ENCODE data around the gene SYNDIG1.
"Not testable (repeated sequence)": the region's sequence is repeated elsewhere in the genome, so short reads cannot be mapped to it uniquely, and the experiment has no call there.

Gene SYNDIG1

DNA sequence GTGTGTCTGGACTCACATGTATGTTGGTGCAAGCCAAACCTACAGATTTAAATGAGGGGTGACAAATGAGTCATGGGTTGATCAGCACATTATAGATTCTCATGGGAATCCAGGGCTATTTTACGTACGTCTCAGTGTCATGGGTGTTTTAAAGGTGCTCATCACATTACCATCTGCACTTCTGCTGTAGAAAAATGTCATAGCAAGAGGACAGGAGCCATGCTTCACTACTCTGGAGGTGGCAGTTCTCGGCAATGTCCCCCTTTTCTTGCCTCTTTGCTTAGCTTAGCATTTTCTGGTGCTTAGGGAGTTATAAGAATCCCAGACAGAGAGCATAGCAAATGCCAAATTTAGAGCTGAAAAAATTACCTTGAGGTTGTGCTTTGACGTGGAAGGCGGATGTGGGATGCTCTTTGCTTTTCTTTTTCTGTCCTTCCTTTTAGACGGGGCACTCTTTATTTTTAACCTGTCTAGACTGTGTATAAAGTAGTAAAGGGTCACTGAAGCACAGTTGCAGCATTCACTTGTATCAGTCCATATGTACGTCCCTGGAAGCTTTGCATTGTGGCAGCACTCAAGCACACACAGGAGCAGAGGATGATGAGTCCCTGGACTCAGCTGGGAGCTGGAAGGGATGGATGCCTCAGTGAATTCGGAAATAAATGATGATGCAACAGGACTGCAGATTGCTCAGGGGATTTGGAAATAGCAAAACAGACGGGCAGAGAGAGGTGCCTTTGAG, 139.7 kb downstream of the SYNDIG1 start:
- DNase-seq: peak in 1 of 51 donors; percentile 48

DNA sequence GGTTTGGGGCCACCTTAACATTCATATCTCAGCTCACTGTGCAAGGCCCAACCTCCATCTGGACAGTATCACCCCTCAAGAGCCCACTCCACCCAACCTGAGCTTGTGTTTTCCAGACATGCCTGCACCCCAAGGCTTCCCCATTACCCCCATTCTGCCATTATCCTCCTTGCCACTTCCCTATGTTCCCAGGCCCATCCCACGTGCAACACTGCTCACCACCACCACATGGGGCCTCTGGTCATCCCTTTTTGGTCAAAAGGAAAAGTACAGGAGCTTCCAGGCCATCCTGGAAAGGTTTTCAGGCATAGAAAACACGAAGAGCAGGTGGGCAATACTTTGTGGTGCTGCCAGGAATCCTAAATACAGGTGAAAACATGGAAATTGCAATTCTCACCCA, 140.3 kb downstream of the SYNDIG1 start:
- no peak for DNase-seq

- no peak for DNase-seq
These were observed 141.1 kb downstream of the SYNDIG1 start for GRCh38 chr20:24610341-24611115.

DNA sequence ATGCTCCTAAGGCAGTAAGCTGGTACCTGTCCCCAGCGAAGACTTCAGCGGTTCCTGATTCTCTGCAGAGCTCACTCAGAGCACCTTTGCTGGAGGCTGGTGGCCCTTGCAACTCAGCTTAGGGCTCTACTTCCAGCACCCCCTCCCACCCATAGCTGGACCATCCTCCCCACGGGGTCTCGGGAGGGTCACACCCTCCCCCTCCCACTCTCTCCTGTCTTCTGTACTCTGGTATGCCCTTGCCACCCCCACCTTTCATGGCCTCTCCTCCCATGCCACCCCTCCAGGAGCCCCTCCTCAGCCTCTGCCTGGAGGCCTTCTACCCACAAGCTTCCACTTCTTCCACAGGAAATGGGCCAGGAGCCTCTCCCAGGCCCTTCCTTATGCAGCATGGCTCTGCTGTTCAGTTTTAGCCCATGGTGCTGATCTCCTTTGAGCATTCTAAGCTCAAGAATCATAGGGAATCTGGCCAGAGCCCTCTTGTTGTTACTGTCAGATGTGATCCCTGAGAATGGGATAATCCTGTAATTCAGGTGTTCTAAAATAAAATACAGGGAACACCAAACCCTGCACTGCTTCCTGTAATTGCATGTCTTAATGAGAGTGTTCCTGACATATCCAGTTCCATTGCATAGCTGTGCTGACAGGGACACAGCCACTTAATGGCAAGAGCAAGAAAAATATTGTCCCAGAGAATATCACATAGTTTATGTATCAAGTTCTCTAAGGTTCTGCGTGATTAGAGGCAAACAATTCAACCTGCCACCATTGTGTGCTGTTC, 142.1 kb downstream of the SYNDIG1 start:
- DNase-seq: no peak

DNA sequence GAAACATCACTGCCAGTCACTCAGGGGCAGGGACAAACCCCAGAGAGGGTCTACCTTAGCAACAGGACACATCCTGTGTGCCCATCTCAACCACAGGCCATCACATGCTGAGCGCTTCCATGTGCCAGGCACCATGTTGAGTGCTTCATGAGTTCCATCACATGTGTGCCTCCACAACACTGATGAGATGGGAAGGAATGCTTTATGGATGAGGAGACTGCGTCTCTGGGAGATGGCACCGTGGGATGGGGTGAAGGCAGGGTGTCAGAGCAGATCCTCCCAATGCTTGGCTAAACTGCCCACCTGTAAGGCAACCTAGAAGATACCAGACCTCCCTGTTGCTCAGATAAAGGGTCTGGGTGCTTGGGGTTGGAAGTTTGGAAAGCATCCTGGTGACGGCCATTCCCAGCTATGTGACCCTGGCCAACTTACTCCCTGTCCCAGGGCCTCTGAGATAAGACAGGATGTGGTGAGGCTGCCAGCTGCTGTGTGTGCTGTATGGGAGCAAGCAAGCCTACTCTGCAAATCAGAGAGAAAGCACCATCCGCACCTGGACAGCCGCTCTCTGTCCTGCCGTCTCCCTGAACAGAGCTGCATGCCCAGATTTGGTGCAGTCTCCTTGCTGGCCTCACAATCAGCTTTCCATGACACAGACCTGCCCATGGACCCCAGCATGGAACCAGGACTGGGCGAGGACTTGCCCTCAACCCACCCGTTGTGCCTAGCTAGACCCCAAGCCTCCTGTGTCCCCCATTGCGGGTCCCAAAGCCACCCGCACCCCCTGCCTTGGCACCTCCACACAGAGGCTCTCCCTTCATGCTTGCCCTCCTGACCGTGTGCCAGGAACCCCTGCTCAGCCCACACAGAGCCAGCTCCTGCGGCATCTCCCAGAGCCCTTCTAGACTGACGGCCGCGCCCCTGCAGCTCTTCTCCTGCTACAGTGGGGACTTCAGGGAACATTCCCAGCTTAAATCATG, 143.7 kb downstream of the SYNDIG1 start:
- no peak for DNase-seq

GRCh38 chr20:24614341-24614740, 144.9 kb downstream of the SYNDIG1 start:
- no peak for DNase-seq

DNA sequence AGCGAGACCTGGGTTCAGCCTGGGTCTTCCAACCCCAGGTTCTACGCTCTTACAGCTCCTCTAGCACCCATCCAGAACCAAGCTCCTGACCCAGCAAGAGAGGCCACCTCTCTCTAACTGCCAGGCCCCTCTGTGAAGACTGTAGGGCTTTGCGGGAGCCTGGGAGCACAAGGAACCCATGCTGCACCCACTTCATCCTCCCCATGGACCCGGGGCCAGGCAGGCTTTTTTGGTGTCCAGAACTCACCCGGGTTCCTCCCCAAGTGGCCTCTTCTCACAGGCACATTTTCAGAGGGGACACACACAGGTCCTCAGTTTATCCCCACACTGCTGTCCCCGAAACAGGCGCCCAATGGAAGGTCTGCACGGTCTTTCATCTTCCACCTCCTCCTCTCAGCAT, 145.9 kb downstream of the SYNDIG1 start:
- no peak for DNase-seq

DNA sequence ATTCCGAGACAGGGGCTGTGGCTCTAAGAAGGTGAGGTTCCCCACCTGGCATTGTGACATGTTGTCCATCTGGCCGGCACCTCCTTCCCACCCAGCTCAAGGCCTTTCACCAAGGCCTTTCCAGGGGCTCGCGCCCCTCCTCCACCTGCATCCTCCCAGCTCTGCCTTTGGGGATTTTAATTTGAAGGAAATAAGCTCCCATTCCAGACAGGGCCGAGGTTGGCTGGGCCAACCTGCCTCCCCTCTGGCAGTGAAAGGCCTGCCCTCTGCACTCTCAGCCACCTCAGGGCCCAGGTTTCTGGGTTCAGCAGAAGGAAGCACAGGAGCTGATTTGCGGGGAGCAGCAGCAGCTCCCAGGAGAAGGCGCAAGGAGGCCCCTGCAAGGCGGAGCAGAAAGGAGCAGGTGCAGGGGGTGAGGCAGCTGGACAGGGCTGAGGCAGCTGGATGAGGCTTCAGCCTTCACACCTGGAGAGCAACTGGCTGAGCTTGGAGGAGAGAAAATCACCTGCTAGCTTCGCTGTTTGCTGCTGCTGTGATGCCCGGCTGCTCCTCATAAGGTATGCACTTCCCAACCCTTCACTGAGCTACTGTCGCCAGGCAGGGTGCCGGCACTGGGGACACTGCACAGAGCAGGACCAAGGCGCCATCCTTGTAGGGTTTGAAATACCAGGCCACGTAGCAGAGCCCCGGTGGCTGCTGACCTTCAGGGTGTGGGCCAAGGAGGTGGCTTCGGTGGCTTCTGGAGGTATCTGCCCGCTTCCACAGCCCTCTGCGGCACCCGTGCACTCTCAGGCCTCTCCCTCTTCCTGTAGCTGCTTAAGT, 147.0 kb downstream of the SYNDIG1 start:
- DNase-seq: no peak

DNA sequence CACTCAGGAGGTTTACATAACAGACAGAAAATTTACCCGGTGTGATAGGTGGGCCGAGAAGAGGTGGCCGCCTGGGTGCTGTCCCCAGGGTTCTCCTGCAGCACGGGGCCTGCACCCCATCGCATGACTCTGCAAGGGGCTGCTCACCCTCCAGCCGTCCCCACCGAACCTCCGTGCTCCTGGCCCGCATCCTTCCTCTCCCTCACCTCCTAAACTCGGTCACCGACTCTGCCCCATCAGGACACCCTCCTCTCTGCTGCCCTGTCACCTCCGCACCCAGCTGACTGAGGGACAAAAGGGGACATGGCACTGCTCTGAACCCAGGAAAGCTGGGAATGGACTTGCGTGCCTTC, 147.6 kb downstream of the SYNDIG1 start:
- DNase-seq: no peak

DNA sequence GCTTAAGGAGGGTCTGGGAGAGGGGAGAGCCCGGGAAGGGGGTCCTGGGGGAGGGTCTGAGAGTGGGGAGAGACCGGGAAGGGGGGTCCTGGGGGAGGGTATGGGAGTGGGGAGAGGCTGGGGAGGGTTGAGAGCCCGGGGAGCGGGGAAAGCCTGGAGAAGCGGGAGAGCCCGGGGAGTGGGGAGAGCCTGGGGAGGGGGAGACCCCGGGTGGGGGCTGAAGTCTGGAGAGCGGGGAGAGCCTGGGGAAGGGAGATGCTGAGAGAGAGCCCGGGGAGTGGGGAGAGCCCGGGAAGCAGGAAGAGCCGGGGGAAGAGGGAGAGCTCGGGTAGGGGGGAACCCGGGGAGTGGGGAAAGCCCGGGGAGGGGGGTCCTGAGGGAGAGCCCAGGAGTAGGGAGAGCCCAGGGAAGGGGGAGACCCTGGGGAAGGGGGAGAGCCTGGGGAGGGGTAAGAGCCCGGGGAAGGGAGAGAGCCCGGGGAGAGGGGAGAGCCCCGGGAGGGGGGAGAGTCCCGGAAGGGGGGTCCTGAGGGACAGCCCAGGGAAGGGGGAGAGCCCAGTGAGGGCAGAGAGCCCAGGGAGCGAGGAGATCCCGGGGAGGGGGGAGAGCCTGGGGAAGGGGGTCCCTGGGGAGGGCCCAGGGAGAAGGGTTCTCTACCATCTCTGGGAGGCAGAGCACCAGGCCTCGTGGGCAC, 148.5 kb downstream of the SYNDIG1 start:
- DNase-seq: no peak

GRCh38 chr20:24618739-24619138, 149.3 kb downstream of the SYNDIG1 start:
- no peak for DNase-seq

DNA sequence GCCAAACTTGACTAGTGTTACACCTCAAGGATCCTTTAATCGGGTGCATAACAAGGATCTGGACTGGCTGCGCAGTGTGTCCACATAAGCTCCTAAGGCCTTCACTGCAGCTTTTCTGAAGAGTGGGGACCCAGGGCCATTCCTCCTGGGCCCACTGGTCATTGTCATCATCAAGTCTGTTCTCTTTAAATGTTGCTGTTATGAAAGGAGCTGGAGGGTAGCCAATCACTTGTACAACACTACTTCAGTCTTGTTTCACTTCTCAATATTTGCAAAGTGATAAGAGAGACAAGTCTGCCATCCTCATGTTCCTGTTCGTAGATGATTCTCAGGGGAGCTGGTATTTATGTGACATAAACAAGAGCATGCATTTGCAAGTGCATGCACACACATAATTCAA, 149.8 kb downstream of the SYNDIG1 start:
- DNase-seq: no peak

GRCh38 chr20:24620937-24621519, 151.6 kb downstream of the SYNDIG1 start:
- DNase-seq: no peak

GRCh38 chr20:24622856-24623255, 153.4 kb downstream of the SYNDIG1 start:
- DNase-seq: no peak

DNA sequence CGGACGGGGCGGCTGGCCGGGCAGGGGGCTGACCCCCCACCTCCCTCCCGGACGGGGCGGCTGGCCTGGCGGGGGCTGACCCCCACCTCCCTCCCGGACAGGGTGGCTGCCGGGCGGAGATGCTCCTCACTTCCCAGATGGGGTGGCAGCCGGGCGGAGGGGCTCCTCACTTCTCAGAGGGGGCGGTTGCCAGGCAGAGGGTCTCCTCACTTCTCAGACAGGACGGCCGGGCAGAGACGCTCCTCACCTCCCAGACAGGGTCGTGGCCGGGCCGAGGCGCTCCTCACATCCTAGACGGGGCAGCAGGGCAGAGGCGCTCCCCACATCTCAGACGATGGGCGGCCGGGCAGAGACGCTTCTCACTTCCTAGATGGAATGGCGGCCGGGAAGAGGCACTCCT, 156.7 kb downstream of the SYNDIG1 start:
- not testable (repeated sequence) for DNase-seq

DNA sequence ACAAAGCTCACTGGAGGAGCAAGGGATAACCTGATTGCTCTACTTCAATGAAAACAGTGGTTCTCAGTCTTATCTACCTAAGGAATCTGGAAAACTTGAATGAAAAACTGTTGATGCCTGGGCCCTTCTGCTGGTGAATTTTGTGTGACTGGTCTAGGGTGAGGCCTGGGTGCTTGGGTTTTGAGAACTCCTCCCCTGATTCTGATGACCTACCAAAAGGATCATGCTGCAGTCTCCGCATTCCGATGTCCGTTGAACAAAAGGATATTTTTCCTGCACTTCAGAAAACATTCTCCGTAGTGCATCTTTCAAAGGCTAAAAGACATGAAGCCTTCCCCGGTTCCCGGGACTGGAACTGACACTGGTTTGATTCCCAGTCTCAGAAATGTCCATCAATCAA, 157.9 kb downstream of the SYNDIG1 start:
- no peak for DNase-seq

DNA sequence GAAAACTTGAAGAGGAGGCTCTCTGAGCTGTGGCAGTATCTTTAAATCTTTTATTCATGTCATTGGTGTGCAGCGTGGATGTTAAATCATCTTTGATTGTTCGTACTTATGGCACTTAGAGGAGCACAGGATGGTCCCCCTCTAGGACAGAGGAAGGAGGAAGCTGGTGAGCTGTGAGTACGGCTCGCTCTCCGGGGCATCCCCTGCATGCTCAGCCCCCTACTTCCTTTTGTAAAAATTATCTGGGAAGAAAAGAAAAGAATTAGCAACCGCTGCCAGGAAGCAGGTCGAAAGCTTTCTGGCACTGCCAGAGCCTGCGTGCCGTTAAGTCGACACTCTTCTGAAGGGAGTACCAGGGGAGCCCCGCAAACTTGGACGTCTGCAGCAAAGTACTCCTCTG, 158.5 kb downstream of the SYNDIG1 start:
- DNase-seq: no peak

DNA sequence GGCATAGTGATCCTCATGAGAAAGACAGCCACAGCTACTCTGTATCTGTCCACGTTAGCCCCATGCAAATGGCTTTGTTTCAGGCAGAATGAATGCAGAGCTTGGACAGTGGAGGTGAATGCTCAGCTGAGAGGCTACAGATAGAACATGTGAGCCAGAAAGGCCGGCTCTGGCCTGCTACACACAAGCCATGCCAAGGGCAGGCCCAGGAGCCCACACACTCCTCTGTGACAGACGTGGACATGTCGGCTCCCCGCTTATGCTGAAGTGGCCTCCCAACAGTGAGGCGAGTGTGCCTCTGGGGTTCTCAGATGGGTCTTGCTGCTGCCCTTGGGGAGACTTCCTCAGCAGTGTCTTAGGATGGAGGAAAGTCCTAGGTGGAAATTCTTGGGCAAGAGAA, 159.6 kb downstream of the SYNDIG1 start:
- DNase-seq: no peak

- DNase-seq: peak in 1 of 51 donors; percentile 23
These were observed 160.2 kb downstream of the SYNDIG1 start for GRCh38 chr20:24629668-24630067.
